Measurements from ENCODE around the gene CREBL2. TPM values are rescaled to one million over a fixed set of nuclear protein-coding genes. Genes with fewer than 3 reads are reported as not detected.

CREBL2 gene
- total and polyA plus RNA-seq, 2 of the 13 experiments (the other 11 are each of a cell fraction or from before 2014, with no cell fraction given), result 6.9 to 8.4 TPM

- TF ChIP-seq ZBTB8A (CRISPR knock-in tag; IDR thresholded peaks at IDR 0.05; ENCODE audit: borderline replicate concordance, low read depth) (no peak), MLX (CRISPR knock-in tag; IDR thresholded peaks at IDR 0.05) (0 out of 2 replicates have a peak, but pooled peaks have one; percentile 9), ZNF737 (CRISPR knock-in tag; IDR thresholded peaks at IDR 0.05; ENCODE audit: borderline replicate concordance) (no peak), CREM (IDR thresholded peaks at IDR 0.05) (peak; percentile 89), CREM (CRISPR knock-in tag; IDR thresholded peaks at IDR 0.05) (no peak), MTERF4 (CRISPR knock-in tag; IDR thresholded peaks at IDR 0.05) (0 out of 2 replicates have a peak, but pooled peaks have one; percentile 21), HNRNPLL (IDR thresholded peaks at IDR 0.05; ENCODE audit: low read depth, low read length, poor library complexity, severe bottlenecking) (peak; percentile 81), ZBTB20 (CRISPR knock-in tag; IDR thresholded peaks at IDR 0.05; ENCODE audit: borderline replicate concordance, low read depth) (no peak; the same call in 1 of the 2 replicates), ZBTB34 (CRISPR knock-in tag; IDR thresholded peaks at IDR 0.05) (peak; percentile 73; the same call in 1 of the 2 replicates), ZNF10 (CRISPR knock-in tag; IDR thresholded peaks at IDR 0.05; ENCODE audit: borderline replicate concordance, low read depth) (no peak), ONECUT2 (CRISPR knock-in tag; IDR thresholded peaks at IDR 0.05) (no peak), SRSF1 (optimal IDR thresholded peaks at IDR 0.05; ENCODE audit: low read depth, low read length) (peak; percentile 78), SNAPC2 (CRISPR knock-in tag; IDR thresholded peaks at IDR 0.05) (no peak), ZNF230 (CRISPR knock-in tag; IDR thresholded peaks at IDR 0.05) (peak; percentile 85; the same call in 1 of the 2 replicates), ZNF724P (CRISPR knock-in tag; IDR thresholded peaks at IDR 0.05; ENCODE audit: borderline replicate concordance) (peak; percentile 60; the same call in 1 of the 2 replicates), TP53 (CRISPR knock-in tag; conservative IDR thresholded peaks at IDR 0.05) (no peak), MYC (CRISPR knock-in tag; IDR thresholded peaks at IDR 0.05; ENCODE audit: borderline replicate concordance) (peak; percentile 82), MYNN (CRISPR knock-in tag; IDR thresholded peaks at IDR 0.05; ENCODE audit: low read depth) (no peak), ZNF747 (CRISPR knock-in tag; IDR thresholded peaks at IDR 0.05; ENCODE audit: borderline replicate concordance) (0 out of 2 replicates have a peak, but pooled peaks have one; percentile 75)
- TF ChIP-seq, protein P1, sequence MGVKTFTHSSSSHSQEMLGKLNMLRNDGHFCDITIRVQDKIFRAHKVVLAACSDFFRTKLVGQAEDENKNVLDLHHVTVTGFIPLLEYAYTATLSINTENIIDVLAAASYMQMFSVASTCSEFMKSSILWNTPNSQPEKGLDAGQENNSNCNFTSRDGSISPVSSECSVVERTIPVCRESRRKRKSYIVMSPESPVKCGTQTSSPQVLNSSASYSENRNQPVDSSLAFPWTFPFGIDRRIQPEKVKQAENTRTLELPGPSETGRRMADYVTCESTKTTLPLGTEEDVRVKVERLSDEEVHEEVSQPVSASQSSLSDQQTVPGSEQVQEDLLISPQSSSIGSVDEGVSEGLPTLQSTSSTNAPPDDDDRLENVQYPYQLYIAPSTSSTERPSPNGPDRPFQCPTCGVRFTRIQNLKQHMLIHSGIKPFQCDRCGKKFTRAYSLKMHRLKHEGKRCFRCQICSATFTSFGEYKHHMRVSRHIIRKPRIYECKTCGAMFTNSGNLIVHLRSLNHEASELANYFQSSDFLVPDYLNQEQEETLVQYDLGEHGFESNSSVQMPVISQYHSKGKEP (CRISPR knock-in tag; IDR thresholded peaks at IDR 0.05), result no peak
- TF ChIP-seq, protein P2, sequence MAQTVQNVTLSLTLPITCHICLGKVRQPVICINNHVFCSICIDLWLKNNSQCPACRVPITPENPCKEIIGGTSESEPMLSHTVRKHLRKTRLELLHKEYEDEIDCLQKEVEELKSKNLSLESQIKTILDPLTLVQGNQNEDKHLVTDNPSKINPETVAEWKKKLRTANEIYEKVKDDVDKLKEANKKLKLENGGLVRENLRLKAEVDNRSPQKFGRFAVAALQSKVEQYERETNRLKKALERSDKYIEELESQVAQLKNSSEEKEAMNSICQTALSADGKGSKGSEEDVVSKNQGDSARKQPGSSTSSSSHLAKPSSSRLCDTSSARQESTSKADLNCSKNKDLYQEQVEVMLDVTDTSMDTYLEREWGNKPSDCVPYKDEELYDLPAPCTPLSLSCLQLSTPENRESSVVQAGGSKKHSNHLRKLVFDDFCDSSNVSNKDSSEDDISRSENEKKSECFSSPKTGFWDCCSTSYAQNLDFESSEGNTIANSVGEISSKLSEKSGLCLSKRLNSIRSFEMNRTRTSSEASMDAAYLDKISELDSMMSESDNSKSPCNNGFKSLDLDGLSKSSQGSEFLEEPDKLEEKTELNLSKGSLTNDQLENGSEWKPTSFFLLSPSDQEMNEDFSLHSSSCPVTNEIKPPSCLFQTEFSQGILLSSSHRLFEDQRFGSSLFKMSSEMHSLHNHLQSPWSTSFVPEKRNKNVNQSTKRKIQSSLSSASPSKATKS (CRISPR knock-in tag; IDR thresholded peaks at IDR 0.05), result peak; percentile 74; the same call in 1 of the 2 replicates
Measured at GRCh38 chr12:12611512-12612306, at the start of gene CREBL2 (continued).

All from HepG2 (cell line).